ENCODE results near the gene REST. TPM values are rescaled to one million over a fixed set of nuclear protein-coding genes. Genes with fewer than 3 reads are reported as not detected.

REST gene
- total and polyA plus RNA-seq, 4 donors = 5.7 to 39.1 (median 20.1) TPM

DNA sequence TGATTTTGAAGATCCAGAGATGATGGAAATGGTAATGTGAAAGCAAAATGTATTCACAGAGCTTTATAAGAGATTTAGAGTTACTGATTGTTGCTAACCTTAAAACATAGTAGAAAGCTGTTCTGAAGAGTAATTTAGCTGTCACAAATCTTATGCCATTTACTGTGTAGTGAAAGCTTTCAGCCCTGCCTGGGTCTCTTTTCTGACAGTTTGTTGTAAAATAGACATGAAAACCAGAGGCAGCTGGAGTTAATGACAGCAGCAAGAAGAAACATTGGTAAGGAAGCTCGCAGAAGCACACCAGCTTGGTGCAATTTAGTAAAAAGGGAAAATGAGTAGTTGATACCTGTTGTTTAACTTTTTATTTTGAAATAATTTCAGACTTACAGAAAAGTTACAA lies 92.1 kb downstream of the REST start:
- WGBS, 2 donors = 92 to 100% methylated on average over 1 of the region's 1 CpG
- DNase-seq (no peak), ATAC-seq (ENCODE audit: low FRiP score) (no peak)
- no peaks in the 10 kb centered on the region for H3K27me3 ChIP-seq (ENCODE audit: control insufficient read depth in 1 of 2, insufficient read depth in 2 of 2, low read length in 1 of 2)
- H3K36me3 ChIP-seq (ENCODE audit: control insufficient read depth in 1 of 2, insufficient read depth in 2 of 2, low read length in 1 of 2) = peaks cover 0 to 4% of the 10 kb centered on the region in 2 donors
- H3K4me1 ChIP-seq (ENCODE audit: control insufficient read depth in 1 of 2, insufficient read depth in 2 of 2, low read length in 2 of 2) = no peaks in the 10 kb centered on the region
- H3K27ac ChIP-seq (ENCODE audit: low read depth in 1 of 2, low read length in 2 of 2) = no peak overlapping the region
- intact Hi-C loops (cut with DNase I) = no loop called here
- no peak overlapping the region for H3K4me3 ChIP-seq (ENCODE audit: low read length in 2 of 2)
- no peaks in the 10 kb centered on the region for H3K9me3 ChIP-seq (ENCODE audit: control insufficient read depth, low read length)

DNA sequence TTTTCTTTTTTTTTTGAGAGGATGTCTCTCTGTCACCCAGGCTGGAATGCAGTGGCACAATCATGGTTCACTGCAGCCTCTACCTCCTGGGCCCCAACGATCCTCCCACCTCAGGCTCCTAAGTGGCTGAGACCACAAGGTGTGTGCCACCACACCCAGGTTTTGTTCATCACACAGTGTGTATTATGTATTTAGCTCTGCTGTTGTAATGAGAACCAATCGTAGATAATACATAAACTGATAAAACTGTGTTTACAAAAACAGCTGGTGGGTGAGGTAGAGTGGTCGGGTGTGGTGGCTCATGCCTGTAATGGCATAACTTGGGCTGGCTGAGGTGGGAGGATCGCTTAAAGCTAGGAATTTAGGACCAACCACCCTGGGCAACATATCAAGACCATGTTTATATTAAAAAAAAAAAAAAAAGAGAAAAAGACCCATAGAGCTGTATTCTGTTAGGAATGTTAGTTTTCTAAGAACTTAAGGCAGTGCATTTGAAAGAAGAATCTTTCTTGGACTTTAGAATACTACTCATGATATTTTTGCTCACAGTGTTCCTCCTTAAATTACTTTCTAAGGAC lies 105.9 kb downstream of the REST start:
- intact Hi-C loops (cut with DNase I) = no loop called here
- no peak for ATAC-seq (ENCODE audit: low FRiP score)

More for the DNA sequence above, 105.9 kb downstream of the REST start:
- H3K9me3 ChIP-seq (ENCODE audit: control insufficient read depth, low read length) = no peaks in the 10 kb centered on the region
- 51 to 55% methylated on average over 4 of the region's 4 CpGs for WGBS, 2 donors
- no peaks in the 10 kb centered on the region for H3K4me1 ChIP-seq (ENCODE audit: control insufficient read depth in 1 of 2, insufficient read depth in 2 of 2, low read length in 2 of 2)
- H3K4me3 ChIP-seq (ENCODE audit: low read length in 2 of 2) = no peak overlapping the region
- DNase-seq = no peak
- peak overlapping the region in 1 of 2 donors; percentile 27 for H3K27ac ChIP-seq (ENCODE audit: low read depth in 1 of 2, low read length in 2 of 2)
- peaks cover 3 to 7% of the 10 kb centered on the region in 2 donors for H3K36me3 ChIP-seq (ENCODE audit: control insufficient read depth in 1 of 2, insufficient read depth in 2 of 2, low read length in 1 of 2)
- H3K27me3 ChIP-seq (ENCODE audit: control insufficient read depth in 1 of 2, insufficient read depth in 2 of 2, low read length in 1 of 2) = no peaks in the 10 kb centered on the region

Other genes starting within 250 kb of the REST start
- 1 to 10 TPM; 3.5 to 6.8 TPM for gene HOPX, start 226.6 kb upstream of the REST start, total RNA-seq
- 10 to 100 TPM in 1 of 2 donors, under 1 TPM in 1; 0.51 to 20.4 TPM for gene HOPX, start 226.6 kb upstream of the REST start, polyA plus RNA-seq
- not detected for gene SPINK2, start 86.2 kb upstream of the REST start, total RNA-seq
- gene SPINK2, start 86.2 kb upstream of the REST start, polyA plus RNA-seq = 1 to 10 TPM in 1 of 2 donors, not detected in 1; 3.6 TPM
- 10 to 100 TPM in 1 of 2 donors, 1 to 10 TPM in 1; 10.0 to 12.9 TPM for gene NOA1, start 69.7 kb downstream of the REST start, total RNA-seq
- 10 to 100 TPM; 11.4 to 15.4 TPM for gene NOA1, start 69.7 kb downstream of the REST start, polyA plus RNA-seq
- gene POLR2B, start 71.0 kb downstream of the REST start, total RNA-seq = 10 to 100 TPM; 61.8 to 69.6 TPM
- 10 to 100 TPM; 18.7 to 34.5 TPM for gene POLR2B, start 71.0 kb downstream of the REST start, polyA plus RNA-seq
- 1,000 to 10,000 TPM; 2,521 to 2,714 TPM for gene IGFBP7, start 202.5 kb downstream of the REST start, total RNA-seq
- gene IGFBP7, start 202.5 kb downstream of the REST start, polyA plus RNA-seq = 1,000 to 10,000 TPM; 2,886 to 5,050 TPM